HG02610 (cell line): ENCODE results near the gene MLH3.

ENCODE experiments used
- ATAC-seq: cut with Tn5 transposase; IDR thresholded peaks from one replicate; pipeline ENCODE4 v1.9.1; 2021; ENCODE audit warnings: mild to moderate bottlenecking, moderate library complexity; ENCODE audit not compliant: unreplicated experiment

MLH3 gene

GRCh38 chr14:74973905-74974363 lies 77.3 kb downstream of the MLH3 start:
- no peak for ATAC-seq

- no peak for ATAC-seq
Measured at GRCh38 chr14:74973003-74973653, 78.1 kb downstream of the MLH3 start.

- no peak for ATAC-seq
Measured at GRCh38 chr14:74968811-74969210, 82.5 kb downstream of the MLH3 start.

- no peak for ATAC-seq
Measured at GRCh38 chr14:74965486-74966153, 85.6 kb downstream of the MLH3 start.

GRCh38 chr14:74964787-74965485 lies 86.3 kb downstream of the MLH3 start:
- no peak for ATAC-seq
